CD14-positive monocyte (primary cell): Measurements from ENCODE around the gene TEKT2. TPM values are rescaled to one million over a fixed set of nuclear protein-coding genes. Genes with fewer than 3 reads are reported as not detected.

Experiments used
- DNase-seq, 3 donors: peaks; one replicate each; pipeline ENCODE4 v3.0.0-alpha.2; 2011 to 2022
- H2AFZ ChIP-seq: 2 replicates; pipeline ENCODE4 v1.6.0; 2012; ENCODE audit warnings: mild to moderate bottlenecking, low read depth, low read length, inconsistent platforms; ENCODE audit not compliant: insufficient read depth, poor library complexity, severe bottlenecking
- H3K27ac ChIP-seq, 2 donors: 1 replicate in 1 of 2; 2 replicates in 1 of 2; pipeline ENCODE4 v1.5.1; 2012 to 2013; ENCODE audit warnings: low read length in 2 of 2, control low read depth in 1 of 2, inconsistent platforms in 1 of 2, low read depth in 1 of 2, mild to moderate bottlenecking in 1 of 2
- H3K27me3 ChIP-seq, 2 donors: one replicate each; pipeline versions ENCODE4 v1.6.0 to v1.6.1; 2011 to 2013; ENCODE audit warnings: low read length in 2 of 2; ENCODE audit not compliant: control insufficient read depth in 2 of 2, insufficient read depth in 2 of 2
- H3K36me3 ChIP-seq, 2 donors: replicated peaks in 1 of 2; 1 replicate in 1 of 2; 2 replicates in 1 of 2; pipeline versions ENCODE4 v1.5.1 to v1.6.1; 2012 to 2013; ENCODE audit warnings: low read length in 2 of 2, control low read depth in 1 of 2, inconsistent platforms in 1 of 2, mild to moderate bottlenecking in 1 of 2; ENCODE audit not compliant: insufficient read depth in 2 of 2, control insufficient read depth in 1 of 2
- H3K4me1 ChIP-seq, 2 donors: 1 replicate in 1 of 2; 2 replicates in 1 of 2; pipeline versions ENCODE4 v1.5.1 to v1.6.1; 2012 to 2013; ENCODE audit warnings: low read length in 2 of 2, control low read depth in 1 of 2, inconsistent platforms in 1 of 2, mild to moderate bottlenecking in 1 of 2, moderate library complexity in 1 of 2; ENCODE audit not compliant: insufficient read depth in 2 of 2, control insufficient read depth in 1 of 2
- H3K4me2 ChIP-seq: replicated peaks from 2 replicates; pipeline ENCODE3; 2012; ENCODE audit warnings: low read length, moderate library complexity, mild to moderate bottlenecking; ENCODE audit not compliant: poor library complexity, severe bottlenecking; ENCODE audit errors: extremely low read depth
- H3K4me3 ChIP-seq, 3 experiments: fragments of 200-600 bp in 1 of 3; sonication (generic) in 1 of 3; replicated peaks in 1 of 3; 1 replicate in 2 of 3; 2 replicates in 1 of 3; pipeline ENCODE4 v1.5.1; 2011 to 2013; ENCODE audit warnings: low read length in 3 of 3, mild to moderate bottlenecking in 3 of 3, control low read depth in 2 of 3, low read depth in 2 of 3, inconsistent platforms in 1 of 3, moderate library complexity in 1 of 3
- H3K79me2 ChIP-seq: 2 replicates; pipeline ENCODE4 v1.6.0; 2012; ENCODE audit warnings: mild to moderate bottlenecking, control low read depth, inconsistent platforms, low read length, moderate library complexity; ENCODE audit not compliant: insufficient read depth
- H3K9ac ChIP-seq: 2 replicates; pipeline ENCODE4 v1.6.0; 2017; ENCODE audit warnings: low read length, mild to moderate bottlenecking; ENCODE audit not compliant: insufficient read depth, poor library complexity, severe bottlenecking
- H3K9me3 ChIP-seq, 2 donors: replicated peaks in 1 of 2; 1 replicate in 1 of 2; 2 replicates in 1 of 2; pipeline versions ENCODE4 v1.5.1 to v1.6.1; 2012 to 2013; ENCODE audit warnings: low read length in 2 of 2, control low read depth in 1 of 2; ENCODE audit not compliant: control insufficient read depth in 1 of 2, insufficient read depth in 1 of 2
- H4K20me1 ChIP-seq: 2 replicates; pipeline ENCODE4 v1.6.0; 2012; ENCODE audit warnings: mild to moderate bottlenecking, low read length, control low read depth, moderate library complexity; ENCODE audit not compliant: insufficient read depth
- H3K27ac Mint-ChIP-seq, 7 donors: one replicate each; pipeline ENCODE4 v1.8.0; 2020; ENCODE audit warnings: mild to moderate bottlenecking in 7 of 7, mixed read lengths in 7 of 7, moderate library complexity in 6 of 7, inconsistent platforms in 2 of 7
- H3K27me3 Mint-ChIP-seq, 3 donors: one replicate each; pipeline ENCODE4 v1.8.0; 2021 to 2022; ENCODE audit warnings: low read depth in 3 of 3, mild to moderate bottlenecking in 3 of 3, mixed read lengths in 3 of 3, moderate library complexity in 3 of 3, inconsistent platforms in 1 of 3
- H3K36me3 Mint-ChIP-seq, 2 donors: one replicate each; pipeline ENCODE4 v1.8.0; 2020; ENCODE audit warnings: mixed read lengths in 2 of 2, inconsistent platforms in 1 of 2, mild to moderate bottlenecking in 1 of 2
- H3K4me1 Mint-ChIP-seq: one replicate; pipeline ENCODE4 v1.8.0; 2020; ENCODE audit warnings: mild to moderate bottlenecking, mixed read lengths
- H3K4me3 Mint-ChIP-seq, 2 donors: one replicate each; pipeline ENCODE4 v1.8.0; 2020; ENCODE audit warnings: mild to moderate bottlenecking in 2 of 2, mixed read lengths in 2 of 2, moderate library complexity in 1 of 2
- H3K9me3 Mint-ChIP-seq, 7 donors: one replicate each; pipeline ENCODE4 v1.8.0; 2020 to 2022; ENCODE audit warnings: mixed read lengths in 7 of 7, mild to moderate bottlenecking in 6 of 7, moderate library complexity in 6 of 7, inconsistent platforms in 2 of 7
- WGBS: methylation state at CpG from one replicate; pipeline ENCODE4 v1.1.5; 2013; ENCODE audit warnings: missing lambda C conversion rate; ENCODE audit not compliant: insufficient coverage; 5-methylcytosine and 5-hydroxymethylcytosine counted together
- intact Hi-C, 2 donors: fragments of 100-400 bp; cut with micrococcal nuclease; formaldehyde crosslinking; loops; one replicate each; pipeline versions ENCODE4 v1.15.0 to v1.15.1; 2023
- polyA plus RNA-seq, 3 donors: library from polyadenylated mRNA; depleted of rRNA in 1 of 3; unstranded in 2 of 3; stranded (reverse) in 1 of 3; fragments of 300-500 nt in 2 of 3; fragments of >200 nt in 1 of 3; fragmentation: Illumina TruSeq in 2 of 3; gene quantifications; 1 replicate in 2 of 3; 2 replicates in 1 of 3; pipeline ENCODE4 v1.2.3, GENCODE V29; 2012 to 2021
- TF ChIP-seq, protein P1 (sequence below): fragments of 200-600 bp; IDR thresholded peaks from one replicate; pipeline ENCODE4 v1.8.0; 2022; ENCODE audit warnings: antibody characterized with exemption, mild to moderate bottlenecking

The TEKT2 gene
- polyA plus RNA-seq, 3 donors: 0.23 TPM; not detected in 2

DNA sequence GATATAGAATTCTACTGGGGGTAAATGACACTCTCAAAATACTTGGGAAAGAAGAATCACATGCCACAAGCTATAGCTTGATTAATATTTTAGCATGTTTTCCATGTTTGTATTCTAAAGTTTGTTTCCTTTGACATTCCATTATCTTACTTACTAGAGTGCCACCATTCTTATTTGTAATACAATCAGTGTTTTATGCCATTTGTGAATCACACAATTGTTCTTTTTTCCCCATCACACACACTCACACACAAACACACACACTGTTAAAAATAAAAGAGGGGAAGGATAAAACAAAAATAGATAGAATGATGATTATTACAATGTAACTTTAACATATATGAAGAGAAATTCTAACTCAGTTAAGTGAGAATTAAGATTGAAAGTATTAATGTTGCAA is 16.0 kb upstream of the TEKT2 start:
- H3K9ac ChIP-seq: no peak overlapping the region
- no peaks in the 10 kb centered on the region for H3K4me1 Mint-ChIP-seq
- no peak for DNase-seq
- no peaks in the 10 kb centered on the region for H3K27me3 ChIP-seq
- peaks cover 0 to 6% (median 4%) of the 10 kb centered on the region in 7 donors for H3K9me3 Mint-ChIP-seq
- H3K36me3 ChIP-seq: peaks cover 0 to 4% of the 10 kb centered on the region in 2 donors
- H3K4me3 Mint-ChIP-seq: no peak overlapping the region
- peaks cover 9 to 10% of the 10 kb centered on the region in 2 donors for H3K36me3 Mint-ChIP-seq
- no peak overlapping the region for H3K27ac ChIP-seq
- intact Hi-C loops: no loop called here
- H3K9me3 ChIP-seq: no peaks in the 10 kb centered on the region
- H3K4me2 ChIP-seq: no peak overlapping the region
- H3K27ac Mint-ChIP-seq: no peak overlapping the region
- TF ChIP-seq, protein P1, sequence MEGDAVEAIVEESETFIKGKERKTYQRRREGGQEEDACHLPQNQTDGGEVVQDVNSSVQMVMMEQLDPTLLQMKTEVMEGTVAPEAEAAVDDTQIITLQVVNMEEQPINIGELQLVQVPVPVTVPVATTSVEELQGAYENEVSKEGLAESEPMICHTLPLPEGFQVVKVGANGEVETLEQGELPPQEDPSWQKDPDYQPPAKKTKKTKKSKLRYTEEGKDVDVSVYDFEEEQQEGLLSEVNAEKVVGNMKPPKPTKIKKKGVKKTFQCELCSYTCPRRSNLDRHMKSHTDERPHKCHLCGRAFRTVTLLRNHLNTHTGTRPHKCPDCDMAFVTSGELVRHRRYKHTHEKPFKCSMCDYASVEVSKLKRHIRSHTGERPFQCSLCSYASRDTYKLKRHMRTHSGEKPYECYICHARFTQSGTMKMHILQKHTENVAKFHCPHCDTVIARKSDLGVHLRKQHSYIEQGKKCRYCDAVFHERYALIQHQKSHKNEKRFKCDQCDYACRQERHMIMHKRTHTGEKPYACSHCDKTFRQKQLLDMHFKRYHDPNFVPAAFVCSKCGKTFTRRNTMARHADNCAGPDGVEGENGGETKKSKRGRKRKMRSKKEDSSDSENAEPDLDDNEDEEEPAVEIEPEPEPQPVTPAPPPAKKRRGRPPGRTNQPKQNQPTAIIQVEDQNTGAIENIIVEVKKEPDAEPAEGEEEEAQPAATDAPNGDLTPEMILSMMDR: no peak
- H3K4me3 ChIP-seq: no peak overlapping the region
- H3K27me3 Mint-ChIP-seq: no peaks in the 10 kb centered on the region
- no peak overlapping the region for H2AFZ ChIP-seq
- H3K79me2 ChIP-seq: no peaks in the 10 kb centered on the region
- H4K20me1 ChIP-seq: no peaks in the 10 kb centered on the region
- no peaks in the 10 kb centered on the region for H3K4me1 ChIP-seq

DNA sequence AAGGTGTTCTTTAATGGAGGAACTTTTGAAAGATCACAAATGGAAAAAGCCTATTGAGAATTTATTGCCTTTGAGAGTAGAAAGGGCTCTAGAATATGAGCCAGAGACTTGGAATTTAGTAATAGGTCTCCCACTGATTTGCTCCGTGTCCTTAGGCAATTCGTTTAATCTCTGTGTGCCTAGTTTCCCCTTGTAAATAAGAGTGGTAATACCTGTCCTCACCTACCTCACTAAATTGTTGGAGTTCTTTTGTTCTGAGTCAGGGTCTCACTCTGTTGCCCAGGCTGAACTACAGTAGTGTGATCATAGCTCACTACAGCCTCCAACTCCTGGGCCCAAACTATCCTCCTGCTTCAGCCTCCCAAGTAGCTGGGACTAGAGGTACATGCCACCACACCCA is 15.0 kb upstream of the TEKT2 start:
- no peak overlapping the region for H3K9ac ChIP-seq
- H3K27ac Mint-ChIP-seq: peak overlapping the region in 1 of 7 donors; percentile 17
- no peaks in the 10 kb centered on the region for H4K20me1 ChIP-seq
- peaks cover 3% of the 10 kb centered on the region for H3K4me1 Mint-ChIP-seq
- H3K36me3 ChIP-seq: peaks cover 0 to 4% of the 10 kb centered on the region in 2 donors
- H3K9me3 Mint-ChIP-seq: peaks cover 0 to 6% (median 4%) of the 10 kb centered on the region in 7 donors
- TF ChIP-seq, protein P1: no peak
- no peaks in the 10 kb centered on the region for H3K9me3 ChIP-seq
- H2AFZ ChIP-seq: no peak overlapping the region
- no peaks in the 10 kb centered on the region for H3K27me3 ChIP-seq
- no peak overlapping the region for H3K4me3 ChIP-seq
- no peak for DNase-seq
- H3K36me3 Mint-ChIP-seq: peaks cover 9 to 10% of the 10 kb centered on the region in 2 donors
- intact Hi-C loops: no loop called here
- H3K4me3 Mint-ChIP-seq: no peak overlapping the region
- WGBS: no CpG with 5 or more reads among the region's 2 CpGs
- no peak overlapping the region for H3K27ac ChIP-seq
- H3K4me1 ChIP-seq: peaks cover 0 to 2% of the 10 kb centered on the region in 2 donors
- H3K4me2 ChIP-seq: no peak overlapping the region
- H3K79me2 ChIP-seq: no peaks in the 10 kb centered on the region
- no peaks in the 10 kb centered on the region for H3K27me3 Mint-ChIP-seq
